GM21786 (cell line): ENCODE data around the gene SIM2.

Source experiments
- ATAC-seq: cut with Tn5 transposase; IDR thresholded peaks from one replicate; pipeline ENCODE4 v1.9.1; 2021; ENCODE audit not compliant: unreplicated experiment

The SIM2 gene

GRCh38 chr21:36684957-36685714 lies 13.8 kb upstream of the SIM2 start:
- ATAC-seq, result no peak

- ATAC-seq, result no peak
These were observed 12.0 kb upstream of the SIM2 start for GRCh38 chr21:36686955-36687354.

- ATAC-seq, result no peak
These were observed 10.6 kb upstream of the SIM2 start for GRCh38 chr21:36688324-36688723.

- ATAC-seq, result no peak
These were observed 9.6 kb upstream of the SIM2 start for GRCh38 chr21:36689324-36689723.

GRCh38 chr21:36690628-36691554 lies 8.0 kb upstream of the SIM2 start:
- no peak for ATAC-seq

GRCh38 chr21:36691555-36692041 lies 7.3 kb upstream of the SIM2 start:
- no peak for ATAC-seq

GRCh38 chr21:36692114-36692834 lies 6.6 kb upstream of the SIM2 start:
- no peak for ATAC-seq

GRCh38 chr21:36692835-36693488 lies 6.0 kb upstream of the SIM2 start:
- no peak for ATAC-seq

GRCh38 chr21:36693489-36694030 lies 5.4 kb upstream of the SIM2 start:
- no peak for ATAC-seq

GRCh38 chr21:36694031-36694515 lies 4.8 kb upstream of the SIM2 start:
- no peak for ATAC-seq

- ATAC-seq, result no peak
These were observed 4.2 kb upstream of the SIM2 start for GRCh38 chr21:36694593-36695282.

- ATAC-seq, result no peak
These were observed 3.7 kb upstream of the SIM2 start for GRCh38 chr21:36695283-36695634.

- ATAC-seq, result no peak
These were observed 3.1 kb upstream of the SIM2 start for GRCh38 chr21:36695671-36696389.

GRCh38 chr21:36696390-36697059 lies 2.4 kb upstream of the SIM2 start:
- no peak for ATAC-seq

- no peak for ATAC-seq
These were observed 1.7 kb upstream of the SIM2 start for GRCh38 chr21:36697060-36697850.

GRCh38 chr21:36697851-36698384 lies 997 bp upstream of the SIM2 start:
- ATAC-seq, result no peak

- ATAC-seq, result no peak
These were observed 432 bp upstream of the SIM2 start for GRCh38 chr21:36698385-36698980.
